Caco-2 (cell line): ENCODE measurements around the gene SRRM4. TPM values are rescaled to one million over a fixed set of nuclear protein-coding genes. Genes with fewer than 3 reads are reported as not detected.
"Not testable (repeated sequence)": the region's sequence is repeated elsewhere in the genome, so short reads cannot be mapped to it uniquely, and the experiment has no call there.

Source experiments
- BruUV-seq: library from RNA; stranded (reverse); fragments of 400-500 nt; replicated peaks from 2 replicates; lab custom pipeline; 2021; lab: Mats Ljungman, UMichigan
- CTCF ChIA-PET: fragments of 300-600 bp; sonication (Branson Sonifier 250); formaldehyde crosslinking; loops from one replicate; lab custom pipeline; 2022; ENCODE audit warnings: antibody characterized with exemption; lab: Charles Lee
- POLR2A ChIA-PET: fragments of 300-600 bp; sonication (Branson Sonifier 250); formaldehyde crosslinking; loops from one replicate; lab custom pipeline; 2022; ENCODE audit warnings: antibody characterized with exemption; lab: Charles Lee
- DNase-seq, 2 experiments: peaks; one replicate each; pipeline versions ENCODE4 v3.0.0 to v3.0.0-alpha.2; 2020 to 2022
- H3K27me3 ChIP-seq: replicated peaks from 2 replicates; pipeline ENCODE4 v1.6.0; 2011; ENCODE audit warnings: low read length; ENCODE audit not compliant: control insufficient read depth, insufficient read depth
- H3K36me3 ChIP-seq: 2 replicates; pipeline ENCODE4 v1.5.1; 2011; ENCODE audit warnings: low read length; ENCODE audit not compliant: control insufficient read depth, insufficient read depth
- H3K4me1 ChIP-seq: fragments of 250-450 bp; sonication (Bioruptor Pico); 2 replicates; pipeline ENCODE4 v1.5.1; 2020; ENCODE audit warnings: mild to moderate bottlenecking
- H3K4me3 ChIP-seq: 2 replicates; pipeline ENCODE4 v1.5.1; 2011; ENCODE audit warnings: low read depth, mild to moderate bottlenecking, control low read depth, low read length
- H3K9me3 ChIP-seq: fragments of 250-450 bp; sonication (Bioruptor Pico); 2 replicates; pipeline ENCODE4 v1.5.1; 2020; ENCODE audit warnings: mild to moderate bottlenecking, moderate library complexity
- H3K27ac Mint-ChIP-seq: one replicate; pipeline ENCODE4 v1.8.0; 2022; ENCODE audit warnings: mixed read lengths; ENCODE audit not compliant: unreplicated experiment
- H3K27me3 Mint-ChIP-seq: one replicate; pipeline ENCODE4 v1.8.0; 2022; ENCODE audit warnings: mixed read lengths; ENCODE audit not compliant: insufficient read depth, unreplicated experiment
- H3K36me3 Mint-ChIP-seq: one replicate; pipeline ENCODE4 v1.8.0; 2022; ENCODE audit warnings: mild to moderate bottlenecking, mixed read lengths; ENCODE audit not compliant: insufficient read depth, unreplicated experiment
- H3K4me1 Mint-ChIP-seq: one replicate; pipeline ENCODE4 v1.8.0; 2022; ENCODE audit warnings: low read depth, mixed read lengths; ENCODE audit not compliant: unreplicated experiment
- H3K4me3 Mint-ChIP-seq: one replicate; pipeline ENCODE4 v1.8.0; 2022; ENCODE audit warnings: mild to moderate bottlenecking, moderate library complexity, mixed read lengths; ENCODE audit not compliant: unreplicated experiment
- H3K9me3 Mint-ChIP-seq: one replicate; pipeline ENCODE4 v1.8.0; 2022; ENCODE audit warnings: mixed read lengths; ENCODE audit not compliant: unreplicated experiment
- CTCF ChIP-seq, 2 experiments: fragments of 200-600 bp in 1 of 2; IDR thresholded peaks; 1 replicate in 1 of 2; 2 replicates in 1 of 2; pipeline versions ENCODE4 v1.5.1 to v1.8.0; 2011 to 2022; ENCODE audit warnings: antibody characterized with exemption in 1 of 2, control low read depth in 1 of 2, inconsistent platforms in 1 of 2, low read depth in 1 of 2, low read length in 1 of 2, mild to moderate bottlenecking in 1 of 2, moderate library complexity in 1 of 2; ENCODE audit not compliant: insufficient read depth in 1 of 2, severe bottlenecking in 1 of 2, unreplicated experiment in 1 of 2
- intact Hi-C: fragments of 100-400 bp; cut with micrococcal nuclease; formaldehyde crosslinking; loops from one replicate; pipeline ENCODE4 v1.10.0; 2022; ENCODE audit not compliant: unreplicated experiment
- total RNA-seq: library from RNA; stranded (reverse); gene quantifications from 2 replicates; pipeline ENCODE4 v1.2.3, GENCODE V29; 2022

SRRM4 gene
- total RNA-seq, 1 experiment from 2014 or later: not detected

- no TSS peak for BruUV-seq
- TF ChIP-seq CTCF (IDR thresholded peaks at IDR 0.05; ENCODE audit: insufficient read depth in 1 of 2, low read depth in 1 of 2, low read length in 1 of 2, severe bottlenecking in 1 of 2, unreplicated experiment in 1 of 2): no peak
- intact Hi-C loops: no loop called here
- Histone ChIP-seq H3K9me3 (no peaks in the 10 kb centered on the region), H3K27me3 (no peaks in the 10 kb centered on the region), H3K4me1 (0 out of 2 replicates have a peak, but pooled peaks cover 7% of the 10 kb centered on the region), H3K4me3 (no peak overlapping the region), H3K36me3 (no peaks in the 10 kb centered on the region)
- DNase-seq: no peak
- Mint-ChIP-seq H3K4me3 (no peak overlapping the region), H3K27me3 (peaks cover 7% of the 10 kb centered on the region), H3K4me1 (peaks cover 6% of the 10 kb centered on the region), H3K27ac (no peak overlapping the region), H3K36me3 (no peaks in the 10 kb centered on the region), H3K9me3 (no peaks in the 10 kb centered on the region)
- POLR2A ChIA-PET: no interaction called here
- CTCF ChIA-PET: no interaction called here
Observed at GRCh38 chr12:119005913-119006312, 24.6 kb downstream of the SRRM4 start.

- POLR2A ChIA-PET: no interaction called here
- H3K27me3 Mint-ChIP-seq: peaks cover 4% of the 10 kb centered on the region
- H3K4me1 Mint-ChIP-seq: peaks cover 6% of the 10 kb centered on the region
- intact Hi-C loops: no loop called here
- DNase-seq: no peak
- CTCF ChIA-PET: no interaction called here
- no peaks in the 10 kb centered on the region for H3K27me3 ChIP-seq
- H3K36me3 Mint-ChIP-seq: no peaks in the 10 kb centered on the region
- TF ChIP-seq CTCF (IDR thresholded peaks at IDR 0.05; ENCODE audit: insufficient read depth in 1 of 2, low read depth in 1 of 2, low read length in 1 of 2, severe bottlenecking in 1 of 2, unreplicated experiment in 1 of 2): no peak
- H3K4me3 ChIP-seq: no peak overlapping the region
- no peaks in the 10 kb centered on the region for H3K9me3 ChIP-seq
- H3K4me3 Mint-ChIP-seq: no peak overlapping the region
- no peaks in the 10 kb centered on the region for H3K9me3 Mint-ChIP-seq
- H3K4me1 ChIP-seq: 0 out of 2 replicates have a peak, but pooled peaks cover 7% of the 10 kb centered on the region
- H3K27ac Mint-ChIP-seq: no peak overlapping the region
- BruUV-seq: no TSS peak
- H3K36me3 ChIP-seq: no peaks in the 10 kb centered on the region
Observed at GRCh38 chr12:119006746-119007145, 25.4 kb downstream of the SRRM4 start.

GRCh38 chr12:119008273-119008672, 26.9 kb downstream of the SRRM4 start:
- H3K4me3 Mint-ChIP-seq, H3K9me3 ChIP-seq, H3K4me3 ChIP-seq, H3K27me3 ChIP-seq, H3K9me3 Mint-ChIP-seq, DNase-seq, POLR2A ChIA-PET, H3K4me1 Mint-ChIP-seq, H3K27ac Mint-ChIP-seq, intact Hi-C loops, H3K4me1 ChIP-seq, H3K27me3 Mint-ChIP-seq, BruUV-seq, H3K36me3 Mint-ChIP-seq, H3K36me3 ChIP-seq: not testable (repeated sequence)
- CTCF ChIA-PET: interaction anchor here (0.7 kb wide), 2 partner anchors 15 to 199 kb away, joined by 3 to 4 read pairs; no protein-coding TSS in a partner anchor
